Activated CD8-positive, alpha-beta memory T cell treated with anti-CD3 and anti-CD28 coated beads, Interleukin-2, amount 50 U/mL, for 24 hours (primary cell): Measurements from ENCODE around the gene LDB2.
"Not testable (repeated sequence)": the region's sequence is repeated elsewhere in the genome, so short reads cannot be mapped to it uniquely, and the experiment has no call there.

ENCODE experiments used
- DNase-seq: peaks from one replicate; pipeline ENCODE4 v3.0.0-alpha.2; 2020; ENCODE audit errors: extremely low read depth

Gene LDB2

DNA sequence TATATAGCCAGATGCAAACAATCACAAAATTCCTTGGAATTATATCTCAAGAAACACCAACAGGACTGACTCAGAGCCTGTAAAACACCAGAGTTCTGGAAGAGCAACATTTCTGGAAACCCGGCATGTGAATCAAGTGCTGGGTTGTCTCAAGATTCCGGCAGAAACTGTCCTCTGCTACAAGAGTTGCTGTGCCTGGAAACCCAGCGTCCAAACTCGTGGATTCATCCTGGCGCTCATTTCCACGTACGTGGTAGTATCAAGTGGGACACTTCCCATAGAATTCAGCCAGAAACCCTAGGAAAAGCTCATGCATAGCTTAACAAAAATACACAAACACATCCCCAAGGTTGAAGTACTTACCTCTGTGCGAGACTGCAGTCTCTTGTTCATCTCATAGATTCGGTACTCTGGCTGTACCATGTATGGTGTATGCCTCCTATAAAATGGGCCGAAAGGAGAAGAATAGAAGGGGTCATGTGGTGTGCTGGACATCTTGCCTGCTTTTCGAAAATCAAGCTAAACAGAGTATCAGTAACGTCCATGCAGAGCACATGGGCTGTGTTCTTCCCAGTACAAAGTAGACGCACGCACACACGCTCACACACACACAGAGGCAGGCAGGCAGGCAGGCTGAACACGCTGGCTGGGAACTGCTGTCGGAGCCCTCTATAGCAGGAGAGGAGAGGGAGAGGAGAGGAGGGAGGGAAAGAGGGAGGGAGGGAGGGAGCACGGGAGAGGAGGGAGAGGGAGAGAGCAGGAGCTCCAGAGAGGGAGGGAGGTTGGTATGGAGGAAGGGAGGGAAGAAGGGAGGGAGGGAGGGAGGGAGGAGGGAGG lies at the start of gene LDB2:
TSS of gene LDB2 (minus strand) at position 655 of the 837 bp plus-strand sequence.
- no peak for DNase-seq

DNA sequence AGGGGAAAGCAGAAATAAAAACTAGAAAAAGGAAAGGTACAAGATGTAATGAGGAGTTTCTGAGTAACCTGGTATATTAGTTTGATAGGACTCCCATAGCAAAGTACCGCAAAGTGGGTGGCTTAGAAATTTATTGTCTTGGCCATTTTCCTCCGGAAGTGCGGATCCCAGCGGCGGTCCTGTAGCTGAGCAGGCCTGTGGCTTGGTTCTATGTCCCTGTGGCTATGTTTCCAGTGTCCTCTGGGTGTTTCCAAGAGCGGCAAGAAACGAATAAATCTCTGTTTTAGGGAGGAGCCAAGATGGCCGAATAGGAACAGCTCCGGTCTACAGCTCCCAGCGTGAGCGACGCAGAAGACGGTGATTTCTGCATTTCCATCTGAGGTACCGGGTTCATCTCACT lies 44.0 kb upstream of the LDB2 start:
- DNase-seq, result no peak

DNA sequence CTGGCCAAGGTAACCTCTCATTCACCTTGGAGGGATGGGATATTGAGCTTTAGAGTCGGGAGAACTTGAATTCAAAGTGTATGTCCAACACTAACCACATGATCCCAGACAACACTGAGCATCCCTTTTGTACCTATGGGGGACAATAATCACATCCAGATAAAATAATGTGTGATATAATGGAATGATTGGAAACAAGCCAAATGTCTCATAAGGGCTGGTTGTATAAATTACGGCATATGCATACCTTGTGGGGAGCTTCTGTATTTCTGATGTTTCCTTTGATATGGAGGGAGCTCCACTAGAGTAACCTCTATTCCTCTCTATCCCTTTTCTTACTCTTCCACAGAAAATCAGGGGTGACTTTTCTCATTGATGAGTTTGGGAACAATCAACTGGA lies 40.7 kb upstream of the LDB2 start:
- DNase-seq, result no peak

DNA sequence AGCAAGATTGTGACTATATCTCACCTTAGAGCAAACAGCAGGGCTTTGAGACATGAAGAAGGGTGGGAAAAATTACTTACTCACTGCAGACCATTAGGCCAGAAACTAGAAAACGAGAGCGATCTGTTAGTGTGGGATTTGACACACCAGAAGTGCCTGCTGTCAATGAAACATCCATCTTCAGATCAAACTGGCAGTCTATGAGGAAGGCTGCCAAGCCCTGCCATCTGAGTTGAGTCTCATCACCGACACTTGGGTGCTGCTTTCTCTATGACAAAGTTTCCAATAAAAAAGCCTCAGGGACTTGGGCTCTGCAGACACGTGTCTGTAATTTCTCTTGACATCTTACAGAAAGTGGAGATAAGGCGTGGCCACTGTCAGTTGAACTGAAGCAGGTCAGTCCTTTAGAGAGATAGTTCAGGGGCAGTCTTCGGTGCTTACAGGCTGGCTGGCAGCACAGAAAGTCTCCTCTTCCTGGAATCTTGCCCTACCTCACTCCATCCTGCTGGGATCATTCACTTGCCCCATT lies 40.1 kb upstream of the LDB2 start:
- DNase-seq, result no peak

DNA sequence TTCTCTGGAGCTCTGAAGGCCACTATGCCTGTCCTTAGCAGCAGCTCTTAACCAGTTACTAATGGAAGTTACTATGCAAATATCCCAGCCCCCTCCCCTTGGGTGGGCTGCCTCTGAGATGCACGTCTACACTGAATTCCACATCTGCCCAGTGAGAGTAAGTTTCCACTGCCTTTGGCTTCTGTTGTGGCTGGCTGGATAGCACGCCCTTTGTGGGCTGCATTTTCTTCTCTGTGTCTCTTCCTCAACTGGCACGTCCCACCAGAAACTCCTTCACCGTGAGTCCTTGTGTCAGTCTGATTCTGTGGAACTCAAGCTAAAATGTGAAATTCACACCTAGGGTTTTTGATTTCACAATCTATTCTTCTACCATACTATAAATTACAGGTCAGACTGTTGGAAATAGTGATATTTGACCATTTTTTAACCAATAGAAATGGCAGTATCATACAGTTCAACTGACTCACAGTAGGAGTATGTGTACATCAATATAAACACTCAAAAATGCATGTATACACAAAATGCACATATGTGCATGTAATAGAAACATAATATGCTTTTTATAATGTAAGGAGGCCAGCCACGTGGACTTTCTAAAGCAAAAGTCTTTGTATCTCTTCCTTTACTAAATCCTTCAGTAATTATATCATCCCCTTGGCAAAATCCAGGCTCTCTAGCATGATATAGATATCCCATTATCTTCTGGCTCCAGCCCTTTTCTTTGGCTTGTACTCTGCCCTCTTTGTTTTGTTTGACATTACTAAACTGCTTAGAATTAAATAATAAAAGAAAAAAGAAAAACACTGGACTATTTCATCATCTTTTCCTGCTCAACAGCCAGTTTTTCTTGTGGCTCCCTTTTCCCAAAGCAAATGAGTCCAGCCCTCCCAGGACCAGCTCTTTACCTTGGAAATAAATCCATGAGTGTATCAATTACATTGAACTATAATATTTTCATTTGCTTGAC lies 33.2 kb upstream of the LDB2 start:
- no peak for DNase-seq

- no peak for DNase-seq
Measured at GRCh38 chr4:16926214-16926613, 27.8 kb upstream of the LDB2 start.

- DNase-seq, result not testable (repeated sequence)
Measured at GRCh38 chr4:16918716-16919115, 20.3 kb upstream of the LDB2 start.

- DNase-seq, result peak; percentile 34
Measured at GRCh38 chr4:16916719-16917337, 18.4 kb upstream of the LDB2 start.

DNA sequence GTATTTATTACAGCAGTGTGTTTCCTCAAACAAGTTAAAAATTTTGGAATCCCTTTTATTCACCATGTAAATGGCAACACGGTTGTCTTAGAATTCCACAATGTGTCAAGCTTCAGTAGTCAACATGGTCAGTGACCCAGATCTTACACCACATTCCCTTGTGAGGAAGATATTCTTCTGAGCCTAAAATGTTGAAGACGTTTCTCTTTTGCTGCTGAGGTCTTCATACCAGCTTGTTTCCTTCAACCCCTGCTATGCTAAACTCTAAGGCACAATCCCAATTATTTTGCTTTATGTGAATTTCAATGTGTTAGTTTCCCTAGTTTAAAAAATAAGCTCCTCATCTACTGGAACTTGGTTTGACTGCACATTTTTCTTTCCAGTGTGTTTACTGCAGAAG lies 17.6 kb upstream of the LDB2 start:
- DNase-seq, result no peak

DNA sequence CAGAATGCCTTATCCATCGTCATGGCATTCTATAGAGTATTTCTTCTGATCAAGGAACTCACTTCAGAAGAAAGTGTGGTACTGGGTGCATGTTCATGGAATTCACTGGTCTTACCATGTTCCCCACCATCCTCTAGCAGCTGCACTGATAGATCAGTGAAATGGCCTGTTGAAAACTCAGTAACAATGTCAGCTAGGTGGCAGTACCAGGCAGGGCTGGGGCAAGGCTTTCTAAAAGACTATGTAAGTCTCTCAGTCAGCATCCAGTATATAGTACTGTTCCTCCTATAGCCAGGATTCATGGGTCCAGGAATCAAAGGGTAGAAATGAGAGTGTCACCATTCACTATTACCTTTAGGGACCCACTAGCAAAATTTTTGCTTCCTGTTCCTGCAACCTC lies 15.8 kb upstream of the LDB2 start:
- no peak for DNase-seq

GRCh38 chr4:16912896-16913295 lies 14.5 kb upstream of the LDB2 start:
- no peak for DNase-seq

GRCh38 chr4:16909281-16909680 lies 10.8 kb upstream of the LDB2 start:
- DNase-seq, result no peak

DNA sequence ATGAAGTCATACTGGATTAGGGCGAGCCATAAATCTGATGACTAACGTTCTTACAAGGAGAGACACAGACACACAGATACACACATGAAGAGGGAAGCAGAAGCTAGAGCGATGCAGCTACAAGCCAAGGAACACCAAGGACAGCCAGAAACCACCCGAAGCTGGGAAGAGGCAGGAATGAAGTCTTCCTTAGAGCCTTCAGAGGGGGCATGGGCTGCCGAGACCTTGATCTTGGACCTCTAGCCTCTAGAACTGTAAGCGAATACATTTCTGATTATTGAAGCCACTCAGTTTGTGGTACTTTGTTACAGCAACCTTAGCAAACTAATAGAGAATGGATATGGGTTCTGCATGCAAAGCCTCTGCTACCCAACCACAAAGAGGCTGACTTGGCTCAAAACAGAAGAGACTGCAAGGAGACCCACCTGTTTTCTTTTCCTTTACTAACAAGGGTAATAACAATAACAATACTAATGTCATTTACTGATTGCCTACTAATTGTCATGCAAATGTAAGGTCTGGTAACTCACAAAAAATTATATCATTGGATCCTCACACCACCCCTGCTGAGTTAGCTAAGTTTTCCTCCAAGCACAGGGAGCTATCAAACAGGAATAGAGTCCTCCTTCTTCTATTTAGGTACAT lies 10.1 kb upstream of the LDB2 start:
- no peak for DNase-seq

DNA sequence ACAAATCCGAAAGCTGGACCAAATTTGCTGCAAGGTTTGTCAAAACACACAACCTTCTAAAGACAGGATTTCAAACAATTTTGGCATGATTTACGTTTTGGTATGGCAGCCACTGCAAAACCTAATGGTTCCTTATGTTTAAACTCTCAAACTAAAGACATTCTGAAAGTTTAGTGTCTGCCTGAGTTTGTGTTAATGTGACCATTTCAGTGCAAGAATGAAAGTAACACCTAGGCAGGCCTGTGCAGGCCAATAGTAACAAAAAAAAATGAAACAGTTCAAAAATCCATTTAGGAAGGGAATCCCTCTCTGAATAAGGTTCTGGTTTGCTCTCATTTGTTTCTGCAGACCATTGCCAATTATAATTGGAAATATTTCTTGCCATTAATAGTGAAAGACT lies 1.9 kb upstream of the LDB2 start:
- DNase-seq, result no peak

DNA sequence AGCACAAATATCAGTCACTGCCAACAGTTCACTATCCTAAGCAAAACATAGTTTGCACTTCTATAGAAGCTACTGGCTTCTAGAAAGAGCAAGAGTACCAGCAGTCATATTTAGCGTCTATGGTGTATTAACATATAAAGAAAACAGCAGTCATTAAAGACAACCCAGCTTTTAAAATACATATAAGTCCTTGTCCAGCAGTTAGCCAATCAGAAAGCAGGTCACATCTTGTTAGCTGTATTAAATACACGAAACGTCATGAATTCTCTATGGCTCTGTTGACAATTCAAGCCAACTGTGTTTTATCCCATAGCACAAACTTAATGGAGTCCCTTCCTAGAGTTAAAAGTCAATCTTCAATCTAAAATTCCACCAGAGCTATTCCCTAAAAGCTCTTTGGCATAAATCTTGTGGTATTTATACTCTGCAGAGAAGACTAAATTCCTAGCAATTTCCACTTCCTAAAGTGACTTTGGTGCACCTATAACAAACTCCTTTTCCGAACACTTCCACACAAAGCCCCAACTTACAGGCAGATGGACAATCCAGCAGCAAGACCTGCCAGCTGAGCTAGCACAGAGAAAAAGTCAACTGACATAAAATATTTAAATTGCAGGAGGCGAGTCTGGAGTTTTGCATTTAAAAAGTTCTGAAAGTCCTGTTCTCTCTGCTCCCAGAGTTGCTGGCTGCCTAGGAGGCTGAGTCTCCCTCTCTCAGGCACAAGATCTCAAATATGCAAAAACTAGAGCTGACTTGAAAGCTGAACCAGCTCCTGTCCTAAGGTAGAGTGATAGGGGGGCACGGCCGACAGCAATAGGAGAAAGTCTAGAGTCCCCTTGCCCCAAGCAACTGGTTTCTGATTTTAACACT lies 1.3 kb downstream of the LDB2 start:
- no peak for DNase-seq

DNA sequence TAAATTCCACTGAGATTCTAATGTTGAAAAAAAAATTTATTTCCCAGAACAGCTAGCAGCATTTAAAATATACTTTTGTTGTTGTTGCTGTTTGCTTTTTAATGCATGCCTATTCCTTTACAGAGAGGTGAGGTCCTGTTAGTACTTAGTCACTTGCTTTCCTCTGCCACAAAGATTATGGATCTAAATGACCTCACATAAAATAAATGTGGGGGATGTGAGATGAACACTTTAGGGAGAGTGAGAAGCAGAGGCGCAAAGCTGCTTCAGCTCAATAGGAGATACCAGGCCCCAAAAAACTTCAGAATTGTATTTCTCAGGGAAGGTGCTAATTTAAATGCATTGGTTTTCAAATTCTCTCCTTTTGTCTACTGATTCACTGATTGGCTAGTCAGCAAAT lies 4.0 kb downstream of the LDB2 start:
- DNase-seq, result no peak

DNA sequence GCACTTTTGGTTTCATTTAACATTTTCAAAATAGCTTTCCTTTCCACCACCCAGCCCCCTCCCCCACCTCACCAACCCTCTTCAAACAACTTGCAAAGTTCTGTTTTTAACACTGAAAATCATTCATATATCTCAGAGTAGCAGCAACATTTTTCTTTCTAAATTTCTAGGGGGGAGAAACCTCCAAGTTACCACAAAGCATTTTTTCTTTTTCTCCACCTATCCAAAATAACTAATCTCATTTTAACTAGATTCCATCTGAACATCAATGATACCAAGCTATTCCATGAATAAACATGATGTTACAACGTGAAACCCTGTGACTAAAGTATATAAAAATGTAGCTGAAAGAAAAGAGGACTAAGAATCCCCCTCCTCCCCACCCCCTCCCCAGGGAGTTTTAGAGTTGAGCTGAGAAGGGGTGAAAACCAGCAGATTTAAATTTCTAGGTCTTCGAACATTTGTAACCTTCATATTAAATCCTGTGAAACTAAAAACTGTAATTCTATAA lies 5.2 kb downstream of the LDB2 start:
- no peak for DNase-seq

- DNase-seq, result no peak
Measured at GRCh38 chr4:16890651-16891050, 7.8 kb downstream of the LDB2 start.

DNA sequence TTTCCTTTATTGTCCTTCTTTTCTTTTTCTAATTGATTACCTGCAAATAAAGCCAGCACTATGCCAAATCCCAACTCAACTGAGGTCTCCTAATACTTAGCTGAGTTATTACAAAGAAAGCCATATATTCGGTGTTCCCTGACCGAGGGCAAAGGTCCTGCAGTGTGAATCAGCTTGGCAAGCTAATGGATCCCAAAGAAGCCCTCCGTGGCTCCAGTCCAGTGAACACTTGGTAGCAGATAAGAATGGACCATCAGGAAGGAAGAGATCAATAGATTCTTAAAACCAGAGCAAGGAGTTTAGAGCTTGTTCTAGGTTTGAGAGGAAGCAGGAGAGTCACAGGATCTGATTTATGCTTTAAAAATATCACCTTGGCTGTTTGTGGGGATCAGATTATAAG lies 8.5 kb downstream of the LDB2 start:
- DNase-seq, result no peak

GRCh38 chr4:16887887-16888286 lies 10.6 kb downstream of the LDB2 start:
- no peak for DNase-seq
